Measurements from ENCODE around the gene E2F4.

The E2F4 gene

GRCh38 chr16:67212766-67213165, 20.8 kb downstream of the E2F4 start:
- TF ChIP-seq MYC (IDR thresholded peaks at IDR 0.05; ENCODE audit: low read depth, low read length) (no peak), POLR2A (IDR thresholded peaks at IDR 0.05; ENCODE audit: extremely low read depth, insufficient read length) (no peak), MAX (IDR thresholded peaks at IDR 0.05; ENCODE audit: low read depth, low read length) (no peak)
- TF ChIP-seq, protein P1, sequence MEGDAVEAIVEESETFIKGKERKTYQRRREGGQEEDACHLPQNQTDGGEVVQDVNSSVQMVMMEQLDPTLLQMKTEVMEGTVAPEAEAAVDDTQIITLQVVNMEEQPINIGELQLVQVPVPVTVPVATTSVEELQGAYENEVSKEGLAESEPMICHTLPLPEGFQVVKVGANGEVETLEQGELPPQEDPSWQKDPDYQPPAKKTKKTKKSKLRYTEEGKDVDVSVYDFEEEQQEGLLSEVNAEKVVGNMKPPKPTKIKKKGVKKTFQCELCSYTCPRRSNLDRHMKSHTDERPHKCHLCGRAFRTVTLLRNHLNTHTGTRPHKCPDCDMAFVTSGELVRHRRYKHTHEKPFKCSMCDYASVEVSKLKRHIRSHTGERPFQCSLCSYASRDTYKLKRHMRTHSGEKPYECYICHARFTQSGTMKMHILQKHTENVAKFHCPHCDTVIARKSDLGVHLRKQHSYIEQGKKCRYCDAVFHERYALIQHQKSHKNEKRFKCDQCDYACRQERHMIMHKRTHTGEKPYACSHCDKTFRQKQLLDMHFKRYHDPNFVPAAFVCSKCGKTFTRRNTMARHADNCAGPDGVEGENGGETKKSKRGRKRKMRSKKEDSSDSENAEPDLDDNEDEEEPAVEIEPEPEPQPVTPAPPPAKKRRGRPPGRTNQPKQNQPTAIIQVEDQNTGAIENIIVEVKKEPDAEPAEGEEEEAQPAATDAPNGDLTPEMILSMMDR (IDR thresholded peaks at IDR 0.05; ENCODE audit: low read depth, low read length) = no peak
- H3K4me3 ChIP-seq (ENCODE audit: low read depth, low read length) = no peak overlapping the region
- DNase-seq (ENCODE audit: low read depth) = no peak

DNA sequence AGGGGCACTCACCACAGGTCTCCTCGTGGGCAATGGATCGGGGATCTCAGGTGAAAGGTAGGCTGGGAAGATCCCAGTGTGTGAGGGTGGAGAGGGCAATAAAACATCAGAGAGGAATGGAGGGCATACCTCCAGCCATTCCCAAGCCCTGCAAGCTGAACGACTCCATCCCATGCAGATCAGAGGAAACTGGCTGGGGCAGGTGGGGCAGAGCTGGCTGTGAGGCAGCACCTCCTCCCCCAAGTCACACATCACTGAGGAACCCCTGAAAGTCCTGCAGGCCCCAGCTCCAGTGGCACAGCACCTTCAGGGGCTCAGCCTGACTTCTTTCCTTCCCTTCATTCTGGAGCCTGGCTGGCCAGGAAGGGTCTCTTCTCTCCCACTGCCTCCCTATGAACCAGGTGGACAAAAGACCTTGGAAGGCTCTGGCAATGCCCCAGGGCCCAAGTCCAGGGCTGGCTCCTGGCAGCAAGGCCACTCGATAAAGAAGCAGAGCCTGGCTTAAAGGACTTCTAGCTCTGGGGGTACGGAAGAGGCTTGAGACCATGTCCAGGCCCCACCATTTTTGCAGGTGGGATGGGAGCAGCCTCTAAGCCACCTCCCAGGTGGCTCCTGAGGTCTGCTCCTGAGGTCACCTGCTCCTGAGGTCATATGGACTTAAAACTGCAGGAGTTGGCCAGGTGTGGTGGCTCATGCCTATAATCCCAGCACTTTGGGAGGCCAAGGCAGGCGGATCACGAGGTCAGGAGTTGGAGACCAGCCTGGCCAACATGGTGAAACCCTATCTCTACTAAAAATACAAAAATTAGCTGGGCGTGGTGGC, 21.5 kb downstream of the E2F4 start:
- TF ChIP-seq, protein P1 (IDR thresholded peaks at IDR 0.05; ENCODE audit: low read depth, low read length) = no peak
- TF ChIP-seq POLR2A (IDR thresholded peaks at IDR 0.05; ENCODE audit: extremely low read depth, insufficient read length) = no peak
- TF ChIP-seq MAX (IDR thresholded peaks at IDR 0.05; ENCODE audit: low read depth, low read length) = no peak
- no peak for TF ChIP-seq MYC (IDR thresholded peaks at IDR 0.05; ENCODE audit: low read depth, low read length)
- no peak overlapping the region for H3K4me3 ChIP-seq (ENCODE audit: low read depth, low read length)
- no peak for DNase-seq (ENCODE audit: low read depth)

DNA sequence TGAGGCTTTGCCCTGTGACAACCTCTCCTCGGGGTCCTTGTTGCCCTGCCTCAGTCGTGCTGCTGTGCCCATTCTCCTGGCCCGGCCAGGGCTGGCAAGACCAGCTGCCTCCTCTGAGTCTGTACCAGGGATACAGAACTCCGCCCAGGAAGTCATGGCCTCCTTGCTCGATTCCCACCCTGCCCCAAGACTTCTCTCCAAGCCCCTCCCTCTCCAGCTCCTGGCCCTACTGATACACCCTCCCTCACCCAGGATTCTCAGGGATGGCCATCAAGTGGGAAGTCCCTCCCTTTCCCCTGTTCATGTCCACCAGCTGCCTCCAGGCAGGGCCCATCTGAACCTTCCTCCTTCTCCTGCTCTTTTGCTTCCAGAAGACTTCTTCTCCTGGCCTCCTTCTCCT, 23.8 kb downstream of the E2F4 start:
- no peak for DNase-seq (ENCODE audit: low read depth)
- TF ChIP-seq MAX (IDR thresholded peaks at IDR 0.05; ENCODE audit: low read depth, low read length) = no peak
- no peak for TF ChIP-seq MYC (IDR thresholded peaks at IDR 0.05; ENCODE audit: low read depth, low read length)
- TF ChIP-seq, protein P1 (IDR thresholded peaks at IDR 0.05; ENCODE audit: low read depth, low read length) = no peak
- no peak for TF ChIP-seq POLR2A (IDR thresholded peaks at IDR 0.05; ENCODE audit: extremely low read depth, insufficient read length)
- H3K4me3 ChIP-seq (ENCODE audit: low read depth, low read length) = no peak overlapping the region

DNA sequence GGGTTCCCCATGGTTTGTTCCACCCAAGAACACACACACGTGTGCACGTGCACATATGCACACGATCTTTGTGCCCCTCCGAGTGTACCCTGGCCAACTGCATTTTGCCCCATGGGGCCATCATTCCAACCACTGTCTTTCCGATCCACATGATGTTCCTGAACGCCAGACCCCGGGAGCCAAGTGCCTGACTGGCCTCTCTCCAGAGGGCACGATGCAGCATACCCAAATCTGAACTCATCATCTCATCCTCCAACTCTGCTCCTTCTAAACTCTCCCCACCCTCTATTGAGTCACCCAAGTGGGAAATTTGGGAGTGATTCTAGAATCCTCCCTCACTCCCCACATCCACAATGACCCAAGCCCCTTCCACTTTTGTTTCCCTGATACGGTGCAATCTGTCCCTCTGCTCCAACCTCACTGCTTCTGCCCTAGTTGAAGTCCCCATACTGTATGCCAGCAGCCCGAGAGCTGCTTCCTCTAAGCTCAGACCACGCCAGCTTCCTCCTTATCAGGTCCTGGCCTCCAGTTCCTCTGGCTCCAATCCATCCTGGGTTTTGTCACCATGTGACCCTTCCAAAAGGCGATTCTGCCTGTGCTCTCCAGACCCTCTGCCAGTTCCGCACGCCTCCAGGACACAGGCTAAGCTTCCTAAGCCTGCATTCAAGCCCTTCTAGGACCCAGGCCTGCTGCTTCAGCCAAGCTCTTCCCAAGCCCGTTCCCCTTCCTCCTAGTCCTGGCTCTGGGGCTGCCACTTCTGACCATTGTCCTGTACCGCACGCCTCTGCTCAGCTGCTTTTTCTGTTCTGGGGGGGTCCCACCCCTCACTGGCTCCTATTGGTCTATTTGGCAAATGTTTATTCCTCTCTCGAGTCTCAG, 24.9 kb downstream of the E2F4 start:
- no peak for DNase-seq (ENCODE audit: low read depth)
- no peak overlapping the region for H3K4me3 ChIP-seq (ENCODE audit: low read depth, low read length)
- TF ChIP-seq MAX (IDR thresholded peaks at IDR 0.05; ENCODE audit: low read depth, low read length) (no peak), MYC (IDR thresholded peaks at IDR 0.05; ENCODE audit: low read depth, low read length) (no peak), POLR2A (IDR thresholded peaks at IDR 0.05; ENCODE audit: extremely low read depth, insufficient read length) (no peak)
- TF ChIP-seq, protein P1 (IDR thresholded peaks at IDR 0.05; ENCODE audit: low read depth, low read length) = no peak

- no peak overlapping the region for H3K4me3 ChIP-seq (ENCODE audit: low read depth, low read length)
- TF ChIP-seq MAX (IDR thresholded peaks at IDR 0.05; ENCODE audit: low read depth, low read length) (no peak), POLR2A (IDR thresholded peaks at IDR 0.05; ENCODE audit: extremely low read depth, insufficient read length) (no peak), MYC (IDR thresholded peaks at IDR 0.05; ENCODE audit: low read depth, low read length) (no peak)
- TF ChIP-seq, protein P1 (IDR thresholded peaks at IDR 0.05; ENCODE audit: low read depth, low read length) = no peak
- DNase-seq (ENCODE audit: low read depth) = no peak
Observed at GRCh38 chr16:67223992-67224391, 32.0 kb downstream of the E2F4 start.

All from NB4 (cell line).